Breast epithelium (tissue), 3 donors: Measurements from ENCODE around the gene HSPB2.

Experiments
- CTCF ChIP-seq, 3 donors: fragments of 450-650 bp; IDR thresholded peaks; one replicate each; pipeline ENCODE4 v1.5.1; 2016 to 2017; ENCODE audit warnings: antibody characterized with exemption in 3 of 3, mild to moderate bottlenecking in 3 of 3, moderate library complexity in 3 of 3
- POLR2A ChIP-seq: fragments of 450-650 bp; IDR thresholded peaks from one replicate; pipeline ENCODE4 v1.6.1; 2016; ENCODE audit warnings: antibody characterized with exemption, mild to moderate bottlenecking, moderate library complexity
- POLR2AphosphoS5 ChIP-seq, 3 donors: sonication (generic); formaldehyde crosslinking; IDR thresholded peaks; one replicate each; pipeline ENCODE4 v1.6.1; 2017; ENCODE audit warnings: antibody characterized with exemption in 3 of 3

- TF ChIP-seq POLR2A (peak; percentile 34), CTCF (IDR thresholded peaks at IDR 0.05) (peak; percentile 97 to 99 (median 99)), POLR2AphosphoS5 (IDR thresholded peaks at IDR 0.05) (peak; percentile 95 to 98 (median 98))
These were observed 33.5 kb upstream of the HSPB2 start, which contains the start of the genes CFAP68 and FDXACB1 for GRCh38 chr11:111878849-111879636.
